ENCODE data around the gene RGS16. TPM values are rescaled to one million over a fixed set of nuclear protein-coding genes. Genes with fewer than 3 reads are reported as not detected.

Gene RGS16
- total and polyA plus RNA-seq, 4 donors = 0.54 to 2.7 (median 0.83) TPM

GRCh38 chr1:182564406-182565004, 39.7 kb downstream of the RGS16 start:
- Histone ChIP-seq H3K27ac (ENCODE audit: low read depth in 1 of 2, low read length in 2 of 2) (no peak overlapping the region), H3K9ac (ENCODE audit: low read depth in 1 of 2, low read length in 2 of 2) (no peak overlapping the region), H3K9me3 (ENCODE audit: control insufficient read depth in 4 of 4, low read length in 3 of 4) (no peaks in the 10 kb centered on the region), H3K4me1 (ENCODE audit: control insufficient read depth in 4 of 4, insufficient read depth in 4 of 4, low read length in 3 of 4) (no peaks in the 10 kb centered on the region), H3K4me3 (ENCODE audit: low read depth in 1 of 3, low read length in 3 of 3) (no peak overlapping the region), H3K36me3 (ENCODE audit: control insufficient read depth in 4 of 4, insufficient read depth in 3 of 4, low read depth in 1 of 4, low read length in 3 of 4) (no peaks in the 10 kb centered on the region), H3K27me3 (ENCODE audit: control insufficient read depth in 4 of 4, insufficient read depth in 4 of 4, low read length in 3 of 4) (no peaks in the 10 kb centered on the region)
- TF ChIP-seq CTCF (IDR thresholded peaks at IDR 0.05; ENCODE audit: low read depth, low read length, missing input control) (no peak), YY1 (IDR thresholded peaks at IDR 0.05) (no peak), ATF3 (IDR thresholded peaks at IDR 0.05) (no peak), HNF4G (IDR thresholded peaks at IDR 0.05) (no peak)
- DNase-seq (ENCODE audit: low spot score) = no peak
- WGBS = 77% methylated on average over 2 of the region's 2 CpGs

GRCh38 chr1:182563095-182563494, 41.1 kb downstream of the RGS16 start:
- H3K9ac ChIP-seq (ENCODE audit: low read depth in 1 of 2, low read length in 2 of 2) = no peak overlapping the region
- WGBS = 92% methylated on average over 4 of the region's 4 CpGs
- no peaks in the 10 kb centered on the region for H3K9me3 ChIP-seq (ENCODE audit: control insufficient read depth in 4 of 4, low read length in 3 of 4)
- no peak overlapping the region for H3K27ac ChIP-seq (ENCODE audit: low read depth in 1 of 2, low read length in 2 of 2)
- no peaks in the 10 kb centered on the region for H3K36me3 ChIP-seq (ENCODE audit: control insufficient read depth in 4 of 4, insufficient read depth in 3 of 4, low read depth in 1 of 4, low read length in 3 of 4)
- no peak for TF ChIP-seq ZBTB33 (IDR thresholded peaks at IDR 0.05)
- TF ChIP-seq REST (IDR thresholded peaks at IDR 0.05) = no peak
- TF ChIP-seq MAX (IDR thresholded peaks at IDR 0.05) = no peak
- TF ChIP-seq RXRA (IDR thresholded peaks at IDR 0.05) = no peak
- no peak for TF ChIP-seq EGR1 (IDR thresholded peaks at IDR 0.05; ENCODE audit: low read depth in 2 of 2)
- TF ChIP-seq HNF4G (IDR thresholded peaks at IDR 0.05) = no peak
- no peak for TF ChIP-seq YY1 (IDR thresholded peaks at IDR 0.05)
- no peak for TF ChIP-seq NR2F2 (IDR thresholded peaks at IDR 0.05)
- TF ChIP-seq RAD21 (IDR thresholded peaks at IDR 0.05) = no peak
- TF ChIP-seq FOXA1 (IDR thresholded peaks at IDR 0.05) = no peak
- no peak for TF ChIP-seq JUND (IDR thresholded peaks at IDR 0.05)
- TF ChIP-seq SP1 (IDR thresholded peaks at IDR 0.05) = no peak
- no peak for TF ChIP-seq FOXA2 (IDR thresholded peaks at IDR 0.05)
- no peak for TF ChIP-seq TAF1 (conservative IDR thresholded peaks at IDR 0.05)
- no peak for TF ChIP-seq HNF4A (conservative IDR thresholded peaks at IDR 0.05)
- TF ChIP-seq GABPA (IDR thresholded peaks at IDR 0.05 in 1 of 2, conservative IDR thresholded peaks at IDR 0.05 in 1 of 2) = no peak
- no peak for TF ChIP-seq ATF3 (IDR thresholded peaks at IDR 0.05)
- no peak for TF ChIP-seq CTCF (IDR thresholded peaks at IDR 0.05; ENCODE audit: low read depth, low read length, missing input control)
- DNase-seq (ENCODE audit: low spot score) = no peak
- H3K4me3 ChIP-seq (ENCODE audit: low read depth in 1 of 3, low read length in 3 of 3) = no peak overlapping the region
- H3K4me1 ChIP-seq (ENCODE audit: control insufficient read depth in 4 of 4, insufficient read depth in 4 of 4, low read length in 3 of 4) = no peaks in the 10 kb centered on the region
- H3K27me3 ChIP-seq (ENCODE audit: control insufficient read depth in 4 of 4, insufficient read depth in 4 of 4, low read length in 3 of 4) = no peaks in the 10 kb centered on the region
